ENCODE measurements around the gene PTK6.

The PTK6 gene

GRCh38 chr20:63488315-63489251, 48.6 kb downstream of the PTK6 start:
- no peak overlapping the region for H3K27ac ChIP-seq
- H3K9me3 ChIP-seq = peaks cover 0 to 5% (median 0%) of the 10 kb centered on the region in 3 donors
- H3K36me3 ChIP-seq = no peaks in the 10 kb centered on the region
- peaks cover 0 to 6% (median 0%) of the 10 kb centered on the region in 4 donors for H3K4me1 ChIP-seq
- H3K4me3 ChIP-seq = no peak overlapping the region
- H3K27me3 ChIP-seq = peaks cover 0 to 85% of the 10 kb centered on the region in 2 donors
- TF ChIP-seq CTCF (IDR thresholded peaks at IDR 0.05) = no peak
- DNase-seq = no peak
- intact Hi-C loops (cut with DNase I; ENCODE audit: low total_unique reads) = no loop called here

DNA sequence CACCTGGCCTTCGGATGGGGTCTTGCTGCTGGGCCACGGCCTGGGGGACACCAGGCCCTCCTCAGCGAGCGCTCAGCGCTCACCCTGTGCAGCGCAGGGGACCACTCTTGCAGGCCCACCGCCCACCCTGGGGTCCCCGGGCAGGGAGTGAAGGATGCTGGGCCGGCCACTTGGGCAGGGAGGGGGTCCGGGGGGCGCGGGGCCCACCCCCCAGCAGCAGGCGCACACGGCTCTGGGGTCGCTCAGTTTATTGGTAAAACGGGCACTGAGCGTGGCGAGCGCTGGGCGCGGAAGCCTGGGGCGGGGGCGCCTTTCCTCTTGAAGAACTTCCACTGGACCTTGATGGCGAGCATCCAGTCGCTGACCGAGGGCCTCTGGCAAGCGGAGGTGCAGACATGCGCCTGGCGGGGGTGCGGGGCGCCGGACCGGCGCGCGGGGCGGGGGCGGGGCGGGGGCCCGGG, 49.4 kb downstream of the PTK6 start:
- no peak for DNase-seq
- Histone ChIP-seq H3K4me1 (peaks cover 0 to 13% (median 3%) of the 10 kb centered on the region in 4 donors), H3K36me3 (no peaks in the 10 kb centered on the region), H3K4me3 (no peak overlapping the region), H3K27me3 (peaks cover 0 to 85% of the 10 kb centered on the region in 2 donors), H3K9me3 (peaks cover 0 to 5% (median 0%) of the 10 kb centered on the region in 3 donors), H3K27ac (no peak overlapping the region)
- intact Hi-C loops (cut with DNase I; ENCODE audit: low total_unique reads) = no loop called here
- no peak for TF ChIP-seq CTCF (IDR thresholded peaks at IDR 0.05)

DNA sequence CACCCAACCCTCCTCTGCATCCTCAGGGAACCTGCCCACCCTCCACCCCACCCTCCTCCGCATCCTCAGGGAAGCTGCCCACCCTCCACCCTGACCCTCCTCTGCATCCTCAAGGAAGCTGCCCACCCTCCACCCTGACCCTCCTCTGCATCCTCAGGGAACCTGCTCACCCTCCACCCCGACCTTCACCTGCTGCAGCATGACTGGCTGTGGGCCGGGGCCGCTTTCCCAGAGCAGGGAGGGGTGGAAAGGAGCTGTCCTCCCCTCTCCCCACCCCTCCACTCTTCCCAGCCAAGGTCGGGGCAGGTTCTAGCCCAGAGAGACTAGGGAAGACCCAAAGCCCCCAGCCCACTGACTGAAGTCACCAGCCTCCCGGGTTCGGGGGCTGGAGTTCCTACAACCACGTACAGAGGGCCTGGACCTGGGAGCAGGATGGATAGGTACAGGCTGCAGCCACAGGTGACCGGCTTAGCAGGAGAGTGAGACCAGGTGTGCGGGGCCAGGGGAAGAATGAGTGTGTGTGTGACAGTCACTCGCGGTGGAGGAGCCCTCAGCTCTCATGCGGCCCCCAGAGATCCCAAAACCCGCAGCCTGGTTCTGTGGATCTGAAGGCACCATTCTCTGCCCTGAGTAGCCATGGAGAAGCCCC, 49.9 kb downstream of the PTK6 start:
- DNase-seq = no peak
- no peak for TF ChIP-seq CTCF (IDR thresholded peaks at IDR 0.05)
- Histone ChIP-seq H3K4me1 (peaks cover 0 to 13% (median 3%) of the 10 kb centered on the region in 4 donors), H3K9me3 (peaks cover 0 to 5% (median 0%) of the 10 kb centered on the region in 3 donors), H3K4me3 (no peak overlapping the region), H3K27me3 (peaks cover 0 to 90% of the 10 kb centered on the region in 2 donors), H3K36me3 (no peaks in the 10 kb centered on the region), H3K27ac (no peak overlapping the region)
- intact Hi-C loops (cut with DNase I; ENCODE audit: low total_unique reads) = no loop called here

- Histone ChIP-seq H3K4me1 (peaks cover 0 to 13% (median 3%) of the 10 kb centered on the region in 4 donors), H3K9me3 (peaks cover 0 to 5% (median 0%) of the 10 kb centered on the region in 3 donors), H3K36me3 (no peaks in the 10 kb centered on the region), H3K4me3 (no peak overlapping the region), H3K27ac (no peak overlapping the region), H3K27me3 (peaks cover 0 to 96% of the 10 kb centered on the region in 2 donors)
- no peak for DNase-seq
- no peak for TF ChIP-seq CTCF (IDR thresholded peaks at IDR 0.05)
- intact Hi-C loops (cut with DNase I; ENCODE audit: low total_unique reads) = no loop called here
These were observed 50.8 kb downstream of the PTK6 start for GRCh38 chr20:63486300-63486855.

DNA sequence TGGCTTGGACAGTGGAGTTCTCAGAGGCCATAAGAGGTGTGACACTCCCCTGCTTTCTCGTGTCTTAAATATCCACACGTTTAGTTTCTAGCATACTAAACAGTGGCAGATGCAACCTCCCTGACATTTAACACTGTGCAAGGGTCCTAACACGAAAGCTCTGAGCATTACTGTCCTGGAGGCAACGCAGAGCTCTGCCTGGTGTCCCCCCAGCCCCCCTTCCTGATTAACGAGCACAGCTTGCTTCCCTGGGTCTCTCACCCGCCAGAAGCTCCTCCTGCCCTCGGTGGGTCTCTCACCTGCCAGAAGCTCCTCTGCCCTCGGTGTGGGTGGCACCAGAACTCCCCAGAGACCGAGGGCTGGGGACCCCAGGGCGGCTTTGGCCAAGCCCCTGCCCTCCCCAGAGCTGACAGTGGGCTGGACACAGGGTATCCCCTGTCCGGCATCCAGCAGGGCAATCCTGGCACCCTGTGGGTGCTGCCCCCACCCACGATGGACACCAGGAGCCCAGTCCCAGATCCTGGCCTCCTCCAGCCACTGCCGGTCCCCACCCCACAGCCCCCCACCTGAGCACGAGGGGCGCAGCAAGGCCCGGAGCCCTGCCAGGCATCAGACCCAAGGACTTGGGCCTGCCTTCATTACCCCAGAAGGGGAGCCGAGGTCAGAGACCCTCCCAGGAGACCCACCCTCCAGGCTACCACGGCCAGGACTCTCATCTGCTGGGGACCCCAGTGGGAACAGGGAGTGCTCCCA, 52.3 kb downstream of the PTK6 start:
- intact Hi-C loops (cut with DNase I; ENCODE audit: low total_unique reads) = no loop called here

More for the DNA sequence above, 52.3 kb downstream of the PTK6 start:
- Histone ChIP-seq H3K9me3 (peaks cover 0 to 5% (median 0%) of the 10 kb centered on the region in 3 donors), H3K4me1 (peaks cover 0 to 13% (median 3%) of the 10 kb centered on the region in 4 donors), H3K36me3 (no peaks in the 10 kb centered on the region), H3K4me3 (no peak overlapping the region), H3K27ac (no peak overlapping the region), H3K27me3 (peaks cover 0 to 93% of the 10 kb centered on the region in 2 donors)
- DNase-seq = no peak
- no peak for TF ChIP-seq CTCF (IDR thresholded peaks at IDR 0.05)

Measured in tibial artery (tissue), 4 donors.